IPS DF 19.7 (cell line): ENCODE measurements around the gene ELP1.
"Not testable (repeated sequence)": the region's sequence is repeated elsewhere in the genome, so short reads cannot be mapped to it uniquely, and the experiment has no call there.

Experiments used
- DNase-seq: peaks from one replicate; pipeline ENCODE4 v3.0.0-alpha.2; 2013; ENCODE audit warnings: low read depth, low spot score

ELP1 gene

GRCh38 chr9:108924466-108924865 lies 9.5 kb downstream of the ELP1 start:
- no peak for DNase-seq

- no peak for DNase-seq
These were observed 12.7 kb downstream of the ELP1 start for GRCh38 chr9:108921200-108921599.

DNA sequence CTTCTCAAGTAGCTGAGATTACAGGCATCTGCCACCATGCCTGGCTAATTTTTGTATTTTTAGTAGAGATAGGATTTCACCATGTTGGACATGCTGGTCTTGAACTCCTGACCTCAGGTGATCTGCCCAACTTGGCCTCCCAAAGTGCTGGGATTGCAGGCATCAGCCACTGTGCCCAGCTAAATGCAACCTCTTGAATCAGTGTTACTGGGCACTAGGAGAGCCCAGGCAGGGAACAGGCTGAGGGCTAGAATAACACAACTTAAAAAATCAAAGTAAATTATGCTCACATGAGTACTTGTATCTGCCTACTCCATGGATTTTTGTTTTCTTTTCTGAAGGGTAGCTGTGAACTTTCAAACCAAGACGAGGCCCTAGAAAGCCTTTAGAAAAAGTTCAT lies 13.5 kb downstream of the ELP1 start:
- DNase-seq = not testable (repeated sequence)

DNA sequence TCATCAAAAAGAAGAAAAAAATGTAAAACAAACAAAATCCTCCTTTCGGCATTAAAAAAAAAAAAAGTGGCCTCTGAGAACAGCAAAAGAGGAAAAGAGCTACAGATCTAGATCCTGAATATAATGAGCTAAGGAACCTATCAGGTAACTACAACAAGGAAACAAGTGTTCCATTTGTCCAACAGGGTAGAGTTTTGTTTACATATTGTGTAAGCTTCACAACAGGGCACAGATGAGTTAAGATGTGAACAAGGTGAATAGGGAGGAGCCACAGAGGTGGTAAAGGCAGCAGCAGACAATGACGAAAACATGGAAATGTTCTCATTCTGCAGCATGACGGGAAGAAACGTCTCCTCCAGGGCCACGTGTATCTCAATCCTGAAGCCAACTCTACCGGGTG lies 14.4 kb downstream of the ELP1 start:
- no peak for DNase-seq

- no peak for DNase-seq
These were observed 20.5 kb downstream of the ELP1 start for GRCh38 chr9:108913391-108913790.

DNA sequence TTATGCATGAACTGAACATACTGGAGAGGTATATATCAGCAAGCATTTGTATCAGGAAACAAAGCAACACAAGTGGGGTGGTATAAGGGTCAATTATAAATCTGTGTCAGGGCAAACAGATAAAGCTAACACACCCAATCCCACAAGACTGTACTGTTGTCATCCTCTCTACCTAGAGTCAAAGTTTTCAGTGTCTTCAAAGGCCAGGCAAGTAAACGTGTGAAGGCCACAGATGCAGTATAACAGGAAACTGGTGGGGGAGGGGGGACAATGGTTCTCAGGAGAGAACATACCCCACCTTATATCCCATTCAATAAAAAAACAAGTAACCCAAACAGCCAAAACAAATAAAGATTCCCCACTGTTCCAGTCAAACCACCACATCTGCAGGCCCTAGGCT lies 22.1 kb downstream of the ELP1 start:
- no peak for DNase-seq

GRCh38 chr9:108910914-108911313 lies 23.0 kb downstream of the ELP1 start:
- DNase-seq = no peak

DNA sequence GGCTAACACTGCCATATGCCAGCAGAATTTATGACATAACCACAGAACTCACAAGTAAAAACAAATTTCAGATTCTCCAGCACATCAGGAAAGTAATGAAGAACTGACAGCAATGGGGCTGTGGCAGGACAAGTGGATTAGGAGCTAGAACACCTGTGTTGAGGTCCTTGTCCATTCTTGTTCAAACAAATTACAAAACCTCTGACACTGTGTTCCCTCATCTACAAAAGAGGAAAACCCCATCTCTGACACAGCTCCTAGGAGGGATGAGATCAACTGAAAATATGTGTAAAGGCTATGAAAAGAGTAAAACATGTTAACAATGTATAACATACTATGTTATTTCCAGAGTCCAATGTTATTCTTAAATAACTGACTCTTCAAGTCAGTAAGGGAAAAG lies 23.5 kb downstream of the ELP1 start:
- no peak for DNase-seq

GRCh38 chr9:108905494-108905893 lies 28.4 kb downstream of the ELP1 start:
- DNase-seq = no peak

DNA sequence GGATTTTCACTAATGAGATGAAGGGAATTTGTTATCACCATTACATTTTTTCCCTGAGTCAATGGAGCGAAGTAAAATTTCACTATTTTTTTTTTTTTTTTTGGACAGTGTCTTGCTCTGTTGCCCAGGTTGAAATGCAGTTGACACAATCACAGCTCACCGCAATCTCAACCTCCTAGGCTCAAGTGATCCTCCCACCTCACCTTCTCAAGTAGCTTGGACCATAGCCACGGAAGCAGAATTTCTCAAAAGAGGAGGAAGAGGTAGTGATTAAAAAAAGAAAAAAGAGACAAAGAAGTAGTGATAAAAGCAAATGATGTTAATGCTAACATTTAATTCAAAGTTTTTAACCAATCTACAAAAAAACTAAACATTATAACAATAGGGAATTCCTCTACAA lies 29.8 kb downstream of the ELP1 start:
- no peak for DNase-seq

- DNase-seq = no peak
These were observed 30.4 kb downstream of the ELP1 start for GRCh38 chr9:108903420-108904103.

DNA sequence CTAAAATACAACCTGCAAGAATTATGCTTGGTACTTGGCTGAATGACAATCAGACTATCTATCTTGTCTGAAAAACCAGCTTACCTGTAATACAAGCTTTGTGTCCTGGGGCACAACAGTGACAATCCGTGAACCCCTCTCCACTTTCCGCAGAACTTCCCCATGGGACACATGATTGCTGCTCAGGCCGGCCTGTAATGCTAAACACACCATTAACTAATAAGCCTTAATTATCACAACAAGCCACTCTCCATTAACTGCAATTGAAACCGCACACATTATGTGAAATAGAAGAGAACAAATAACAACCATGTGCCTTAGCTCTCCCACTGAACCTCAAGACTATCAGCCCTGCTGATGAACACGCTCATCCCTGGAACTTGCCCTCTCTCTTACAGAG lies 33.7 kb downstream of the ELP1 start:
- no peak for DNase-seq

DNA sequence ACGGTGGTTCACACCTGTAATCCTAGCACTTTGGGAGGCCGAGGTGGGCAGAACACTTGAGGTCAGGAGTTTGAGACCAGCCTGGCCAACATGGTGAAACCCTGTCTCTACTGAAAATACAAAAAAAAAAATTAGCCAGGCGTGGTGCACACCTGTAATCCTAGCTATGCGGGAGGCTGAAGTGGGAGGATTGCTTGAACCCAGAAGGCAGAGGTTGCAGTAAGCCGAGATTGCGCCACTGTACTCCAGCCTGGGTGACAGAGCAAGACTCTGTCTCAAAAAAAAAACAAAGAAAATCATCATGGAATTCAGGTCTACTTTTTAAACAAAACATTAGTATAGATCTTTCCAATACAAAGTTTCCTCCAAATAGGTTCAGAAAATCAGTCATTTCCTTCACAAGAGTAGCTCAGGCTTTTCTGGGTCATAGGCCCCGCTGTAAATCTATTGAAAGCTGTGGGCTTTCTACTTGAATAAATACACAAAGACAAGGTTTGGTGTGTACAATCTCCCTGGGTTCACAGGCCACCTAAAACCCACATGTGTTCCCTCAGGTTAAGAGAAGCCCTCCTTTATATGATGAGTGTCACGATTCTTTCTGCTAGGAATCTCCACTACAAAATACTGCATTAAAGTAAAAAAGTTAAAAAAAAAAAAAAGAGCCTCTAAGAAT lies 34.8 kb downstream of the ELP1 start:
- DNase-seq = not testable (repeated sequence)

DNA sequence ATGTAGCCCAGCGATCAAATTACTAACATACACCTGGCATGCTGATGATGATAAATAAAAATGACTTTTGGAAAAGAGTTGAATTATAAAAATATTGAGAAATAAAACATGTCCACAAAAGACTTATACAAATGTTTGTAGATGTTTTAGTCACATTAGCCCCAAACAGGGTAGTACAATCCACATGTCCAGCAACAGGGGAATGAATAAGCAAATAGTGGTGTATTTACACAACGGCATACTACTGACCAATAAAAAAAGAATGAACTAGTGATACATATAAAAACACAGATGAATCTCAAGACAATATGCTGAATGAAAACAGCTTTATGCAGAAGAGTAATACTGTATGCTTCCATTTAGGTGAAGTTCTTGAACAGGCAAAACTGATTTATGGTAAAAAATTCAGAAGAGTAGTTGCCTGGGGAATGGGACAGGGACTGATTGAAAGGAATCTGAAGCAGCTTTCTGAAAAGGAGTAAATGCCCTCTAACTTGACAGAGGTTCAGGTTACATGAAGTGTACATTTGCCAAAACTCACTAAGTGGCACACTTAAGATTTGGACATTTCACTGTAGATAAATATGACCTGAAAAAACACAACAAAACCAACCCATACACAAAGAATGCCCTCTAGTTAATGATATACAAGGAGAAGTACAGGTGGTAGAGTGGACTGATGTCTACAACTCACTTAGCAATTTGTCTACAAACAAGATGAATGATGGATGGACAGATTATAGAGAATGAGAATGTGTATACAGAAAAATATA lies 36.4 kb downstream of the ELP1 start:
- no peak for DNase-seq

- DNase-seq = no peak
These were observed 39.5 kb downstream of the ELP1 start for GRCh38 chr9:108894225-108894997.

GRCh38 chr9:108889649-108890067 lies 44.3 kb downstream of the ELP1 start:
- DNase-seq = no peak

GRCh38 chr9:108886594-108887271 lies 47.2 kb downstream of the ELP1 start:
- DNase-seq = not testable (repeated sequence)

- DNase-seq = no peak
These were observed 48.1 kb downstream of the ELP1 start for GRCh38 chr9:108885643-108886348.

DNA sequence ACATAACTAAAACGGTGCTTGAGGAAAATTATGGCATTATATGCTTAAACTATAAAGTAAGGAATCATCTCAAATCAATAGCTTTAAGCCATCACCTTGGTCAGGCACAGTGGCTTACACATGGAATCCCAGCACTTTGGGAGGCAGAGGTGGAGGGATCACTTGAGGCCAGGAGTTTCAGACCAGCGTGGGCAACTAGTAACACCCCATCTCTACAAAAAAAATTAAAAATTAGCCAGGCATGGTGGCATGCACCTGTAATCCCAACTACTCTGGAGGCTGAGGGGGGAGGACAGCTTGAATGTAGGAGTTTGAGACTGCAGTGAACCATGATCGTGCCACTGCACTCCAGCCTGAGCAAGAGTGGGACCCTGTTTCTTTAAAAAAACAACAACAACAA lies 49.2 kb downstream of the ELP1 start:
- no peak for DNase-seq

- DNase-seq = no peak
These were observed 50.8 kb downstream of the ELP1 start for GRCh38 chr9:108883085-108883484.
